Measurements from ENCODE around the gene RALY.

RALY gene

DNA sequence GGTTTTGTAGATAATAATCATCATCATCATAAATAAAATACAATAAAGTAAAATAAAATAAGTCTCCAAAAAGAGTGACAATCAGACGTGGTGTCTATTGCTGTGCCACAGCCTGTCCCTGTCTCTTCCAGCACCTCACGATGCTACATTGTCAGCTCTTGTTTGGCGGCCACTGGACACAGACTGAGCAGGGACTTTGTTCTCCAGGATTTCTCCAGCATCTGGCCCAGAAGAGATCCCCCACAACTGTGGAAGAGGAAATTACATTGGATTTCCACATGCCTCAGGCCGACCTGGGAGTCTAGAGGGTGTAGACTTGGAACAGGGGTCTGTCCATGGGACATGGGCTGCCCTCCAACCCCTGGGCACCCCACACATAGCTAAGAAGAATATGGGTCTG is 39.2 kb upstream of the RALY start:
- H3F3A ChIP-seq (ENCODE audit: control insufficient read depth, insufficient read depth): no peaks in the 10 kb centered on the region
- no peaks in the 10 kb centered on the region for H3K36me3 ChIP-seq (ENCODE audit: control insufficient read depth, low read length)
- no peak overlapping the region for H3K27ac ChIP-seq (ENCODE audit: low read depth, low read length)
- no peaks in the 10 kb centered on the region for H3K9me3 ChIP-seq (ENCODE audit: control insufficient read depth, insufficient read depth, low read length)
- no peaks in the 10 kb centered on the region for H3K4me1 ChIP-seq (ENCODE audit: control insufficient read depth, low read length)
- no peak for TF ChIP-seq EZH2phosphoT487 (IDR thresholded peaks at IDR 0.05; ENCODE audit: borderline replicate concordance, low read length)
- TF ChIP-seq CTCF (IDR thresholded peaks at IDR 0.05; ENCODE audit: low read depth, low read length, poor library complexity, severe bottlenecking): no peak
- H3K4me2 ChIP-seq (ENCODE audit: low read length): no peak overlapping the region
- peaks cover 15% of the 10 kb centered on the region for H3K27me3 ChIP-seq (ENCODE audit: control insufficient read depth, low read length)
- no peaks in the 10 kb centered on the region for H3K79me2 ChIP-seq (ENCODE audit: control insufficient read depth, low read length)
- H3K4me3 ChIP-seq (ENCODE audit: low read length): no peak overlapping the region
- H3K9me2 ChIP-seq (replicated peaks; ENCODE audit: control insufficient read depth, low read length): no peaks in the 10 kb centered on the region
- H4K20me1 ChIP-seq (ENCODE audit: control insufficient read depth, insufficient read depth, low read depth, low read length): no peaks in the 10 kb centered on the region

GRCh38 chr20:33963751-33964150 is 30.0 kb upstream of the RALY start:
- no peaks in the 10 kb centered on the region for H3K79me2 ChIP-seq (ENCODE audit: control insufficient read depth, low read length)
- no peak for TF ChIP-seq CTCF (IDR thresholded peaks at IDR 0.05; ENCODE audit: low read depth, low read length, poor library complexity, severe bottlenecking)
- no peak for TF ChIP-seq EZH2phosphoT487 (IDR thresholded peaks at IDR 0.05; ENCODE audit: borderline replicate concordance, low read length)
- no peak overlapping the region for H3K4me2 ChIP-seq (ENCODE audit: low read length)
- H4K20me1 ChIP-seq (ENCODE audit: control insufficient read depth, insufficient read depth, low read depth, low read length): no peaks in the 10 kb centered on the region; the same call in 1 of the 2 replicates
- H3K9me3 ChIP-seq (ENCODE audit: control insufficient read depth, insufficient read depth, low read length): no peaks in the 10 kb centered on the region
- H3K9me2 ChIP-seq (replicated peaks; ENCODE audit: control insufficient read depth, low read length): no peaks in the 10 kb centered on the region
- H3K27ac ChIP-seq (ENCODE audit: low read depth, low read length): no peak overlapping the region
- H3K4me1 ChIP-seq (ENCODE audit: control insufficient read depth, low read length): no peaks in the 10 kb centered on the region
- H3F3A ChIP-seq (ENCODE audit: control insufficient read depth, insufficient read depth): no peaks in the 10 kb centered on the region
- no peak overlapping the region for H3K4me3 ChIP-seq (ENCODE audit: low read length)
- H3K36me3 ChIP-seq (ENCODE audit: control insufficient read depth, low read length): no peaks in the 10 kb centered on the region
- no peaks in the 10 kb centered on the region; the same call in 1 of the 2 replicates for H3K27me3 ChIP-seq (ENCODE audit: control insufficient read depth, low read length)

GRCh38 chr20:33964441-33964840 is 29.3 kb upstream of the RALY start:
- H3K36me3 ChIP-seq (ENCODE audit: control insufficient read depth, low read length): no peaks in the 10 kb centered on the region
- H3K9me2 ChIP-seq (replicated peaks; ENCODE audit: control insufficient read depth, low read length): no peaks in the 10 kb centered on the region
- H3F3A ChIP-seq (ENCODE audit: control insufficient read depth, insufficient read depth): no peaks in the 10 kb centered on the region
- no peaks in the 10 kb centered on the region for H3K79me2 ChIP-seq (ENCODE audit: control insufficient read depth, low read length)
- H4K20me1 ChIP-seq (ENCODE audit: control insufficient read depth, insufficient read depth, low read depth, low read length): no peaks in the 10 kb centered on the region; the same call in 1 of the 2 replicates
- H3K4me2 ChIP-seq (ENCODE audit: low read length): no peak overlapping the region
- H3K4me3 ChIP-seq (ENCODE audit: low read length): no peak overlapping the region
- TF ChIP-seq CTCF (IDR thresholded peaks at IDR 0.05; ENCODE audit: low read depth, low read length, poor library complexity, severe bottlenecking) (no peak), EZH2phosphoT487 (IDR thresholded peaks at IDR 0.05; ENCODE audit: borderline replicate concordance, low read length) (no peak)
- H3K27ac ChIP-seq (ENCODE audit: low read depth, low read length): no peak overlapping the region
- H3K9me3 ChIP-seq (ENCODE audit: control insufficient read depth, insufficient read depth, low read length): no peaks in the 10 kb centered on the region
- H3K4me1 ChIP-seq (ENCODE audit: control insufficient read depth, low read length): no peaks in the 10 kb centered on the region
- H3K27me3 ChIP-seq (ENCODE audit: control insufficient read depth, low read length): no peaks in the 10 kb centered on the region; the same call in 1 of the 2 replicates

Data from DOHH2 (cell line).